NCI-H345 treated with DMSO at 0.1 percent for 48 hours (cell line): Measurements from ENCODE around the gene OLA1.

ENCODE experiments used
- DNase-seq: peaks from one replicate; lab custom pipeline; 2025; ENCODE audit not compliant: unreplicated experiment; lab: John Stamatoyannopoulos, UW

OLA1 gene

GRCh38 chr2:174071321-174071720, 177.0 kb downstream of the OLA1 start:
- no peak for DNase-seq

GRCh38 chr2:174070281-174070680, 178.1 kb downstream of the OLA1 start:
- no peak for DNase-seq

GRCh38 chr2:174067815-174068214, 180.5 kb downstream of the OLA1 start:
- DNase-seq, result no peak

GRCh38 chr2:174066871-174067270, 181.5 kb downstream of the OLA1 start:
- DNase-seq, result no peak

- no peak for DNase-seq
Measured at GRCh38 chr2:174063492-174064092, 184.7 kb downstream of the OLA1 start.

GRCh38 chr2:174062934-174063333, 185.4 kb downstream of the OLA1 start:
- DNase-seq, result no peak

GRCh38 chr2:174059884-174060244, 188.5 kb downstream of the OLA1 start:
- no peak for DNase-seq

GRCh38 chr2:174059178-174059883, 189.0 kb downstream of the OLA1 start:
- DNase-seq, result no peak

GRCh38 chr2:174058456-174058855, 189.9 kb downstream of the OLA1 start:
- DNase-seq, result no peak

- DNase-seq, result no peak
Measured at GRCh38 chr2:174058026-174058425, 190.3 kb downstream of the OLA1 start.

- no peak for DNase-seq
Measured at GRCh38 chr2:174054926-174055325, 193.4 kb downstream of the OLA1 start.

- no peak for DNase-seq
Measured at GRCh38 chr2:174053355-174054151, 194.8 kb downstream of the OLA1 start.

GRCh38 chr2:174052584-174052976, 195.8 kb downstream of the OLA1 start:
- no peak for DNase-seq

GRCh38 chr2:174051741-174052583, 196.4 kb downstream of the OLA1 start:
- DNase-seq, result no peak

- no peak for DNase-seq
Measured at GRCh38 chr2:174051068-174051467, 197.3 kb downstream of the OLA1 start.

- no peak for DNase-seq
Measured at GRCh38 chr2:174049895-174050294, 198.4 kb downstream of the OLA1 start.

GRCh38 chr2:174048243-174048642, 200.1 kb downstream of the OLA1 start:
- no peak for DNase-seq

GRCh38 chr2:174047746-174048145, 200.6 kb downstream of the OLA1 start:
- no peak for DNase-seq

- no peak for DNase-seq
Measured at GRCh38 chr2:174046172-174046571, 202.2 kb downstream of the OLA1 start.

- no peak for DNase-seq
Measured at GRCh38 chr2:174044556-174044955, 203.8 kb downstream of the OLA1 start.

GRCh38 chr2:174040417-174040701, 208.0 kb downstream of the OLA1 start:
- DNase-seq, result no peak
